H7 (cell line): Measurements from ENCODE around the gene COL9A3. TPM values are rescaled to one million over a fixed set of nuclear protein-coding genes. Genes with fewer than 3 reads are reported as not detected.

Experiments
- DNase-seq: peaks from one replicate; pipeline ENCODE4 v3.0.0; 2012
- H3K27me3 ChIP-seq: 2 replicates; pipeline ENCODE4 v1.6.0; 2011; ENCODE audit warnings: mild to moderate bottlenecking, low read length; ENCODE audit not compliant: control insufficient read depth, insufficient read depth
- H3K36me3 ChIP-seq: replicated peaks from 2 replicates; pipeline ENCODE4 v1.5.1; 2011; ENCODE audit warnings: low read length; ENCODE audit not compliant: control insufficient read depth, insufficient read depth
- H3K4me3 ChIP-seq: 2 replicates; pipeline ENCODE4 v1.5.1; 2011; ENCODE audit warnings: low read depth, mild to moderate bottlenecking, control low read depth, low read length, moderate library complexity; ENCODE audit not compliant: insufficient read depth
- total RNA-seq: library from RNA; depleted of rRNA; stranded (reverse); fragments of >200 nt; shearing (Covaris generic); gene quantifications from 2 replicates; pipeline ENCODE4 v1.2.3, GENCODE V29; 2014

The COL9A3 gene
- total RNA-seq, 1 experiment from 2014 or later, result 139 TPM

DNA sequence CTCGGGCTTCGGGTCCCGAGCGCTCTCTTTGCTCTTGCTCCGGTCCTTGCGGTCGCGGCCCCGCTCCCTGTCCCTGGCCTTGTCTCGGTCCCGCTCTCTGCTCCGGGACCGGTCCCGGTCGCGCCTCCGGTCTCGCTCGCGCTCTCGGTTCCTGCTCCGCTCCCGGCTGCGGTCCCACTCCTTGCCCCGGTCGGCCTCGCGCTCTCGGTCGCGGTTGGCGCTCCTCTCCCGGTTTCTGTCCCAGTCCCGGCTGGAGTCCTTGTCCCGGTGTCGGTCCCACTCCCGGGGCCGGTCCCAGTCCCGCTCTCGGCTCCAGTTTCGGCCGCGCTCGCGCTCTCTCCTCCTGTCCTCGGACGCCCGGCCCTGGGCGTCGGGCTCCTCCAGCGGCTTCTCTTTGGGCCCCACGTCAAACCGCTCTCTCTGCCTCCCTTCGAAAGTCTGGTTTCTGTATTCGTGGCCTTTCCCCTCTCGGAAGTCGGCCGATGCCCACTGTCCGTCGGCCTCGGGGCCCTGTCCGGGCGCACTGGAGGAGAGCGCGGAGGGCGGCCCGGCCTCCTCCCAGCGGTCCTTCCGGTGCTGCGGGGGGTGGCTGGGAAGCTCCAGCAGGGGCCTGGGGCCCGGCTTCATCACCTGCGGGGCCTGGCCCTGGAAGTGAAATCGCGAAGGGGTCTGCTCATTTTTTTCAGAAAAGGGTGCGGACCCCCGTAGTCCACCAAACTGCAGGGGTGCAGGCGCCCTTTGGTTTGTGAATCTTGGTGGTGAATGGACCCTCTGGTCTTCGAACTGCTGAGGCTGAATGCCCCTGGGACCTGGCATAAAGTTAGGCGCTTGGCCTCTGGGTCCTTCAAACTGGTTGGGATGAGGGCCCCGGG, 62.7 kb downstream of the COL9A3 start:
- DNase-seq, result peak; percentile 85
- H3K27me3 ChIP-seq, result no peaks in the 10 kb centered on the region
- no peaks in the 10 kb centered on the region; the same call in 1 of the 2 replicates for H3K36me3 ChIP-seq
- peak overlapping the region; percentile 16 for H3K4me3 ChIP-seq

DNA sequence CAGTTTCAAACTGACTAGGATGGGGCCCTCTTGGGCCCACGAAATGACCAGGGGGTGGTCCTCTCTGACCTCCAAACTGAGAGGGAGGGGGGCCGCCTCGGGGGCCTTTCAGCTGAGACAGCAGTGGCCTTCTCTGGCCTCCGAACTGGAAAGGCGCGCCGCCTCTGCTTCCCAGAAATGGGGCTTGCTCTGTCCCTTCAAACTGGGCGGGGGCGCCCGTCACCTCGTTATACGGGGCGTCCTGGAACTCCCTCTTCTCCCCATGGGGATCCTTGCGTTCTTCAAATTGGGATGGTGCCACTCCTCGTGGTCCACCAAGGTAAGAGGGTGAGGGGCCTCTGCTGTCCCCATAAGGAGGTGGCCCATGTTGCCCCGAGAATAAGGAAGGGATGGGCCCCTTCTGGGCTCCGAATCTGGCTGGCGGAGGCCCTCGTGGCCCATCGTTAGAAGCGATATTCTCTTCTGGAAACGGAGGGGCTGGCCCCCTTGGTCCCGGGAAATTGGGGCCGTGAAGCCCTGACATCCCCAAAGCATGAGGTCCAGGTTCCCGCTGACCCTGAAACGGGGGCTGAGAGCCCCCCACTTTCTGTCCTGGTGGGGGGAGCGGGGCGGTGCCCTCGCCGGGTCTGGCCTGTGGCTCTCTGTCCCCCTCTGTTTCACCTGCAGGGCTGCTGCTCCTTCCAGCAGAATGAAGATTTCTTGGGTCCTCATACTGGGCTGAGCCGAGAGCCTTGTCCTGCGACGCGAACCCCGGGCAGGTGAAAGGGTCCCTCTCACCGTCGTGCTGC, 63.5 kb downstream of the COL9A3 start:
- peak; percentile 66 for DNase-seq
- H3K27me3 ChIP-seq, result no peaks in the 10 kb centered on the region
- no peaks in the 10 kb centered on the region; the same call in 1 of the 2 replicates for H3K36me3 ChIP-seq
- H3K4me3 ChIP-seq, result no peak overlapping the region

DNA sequence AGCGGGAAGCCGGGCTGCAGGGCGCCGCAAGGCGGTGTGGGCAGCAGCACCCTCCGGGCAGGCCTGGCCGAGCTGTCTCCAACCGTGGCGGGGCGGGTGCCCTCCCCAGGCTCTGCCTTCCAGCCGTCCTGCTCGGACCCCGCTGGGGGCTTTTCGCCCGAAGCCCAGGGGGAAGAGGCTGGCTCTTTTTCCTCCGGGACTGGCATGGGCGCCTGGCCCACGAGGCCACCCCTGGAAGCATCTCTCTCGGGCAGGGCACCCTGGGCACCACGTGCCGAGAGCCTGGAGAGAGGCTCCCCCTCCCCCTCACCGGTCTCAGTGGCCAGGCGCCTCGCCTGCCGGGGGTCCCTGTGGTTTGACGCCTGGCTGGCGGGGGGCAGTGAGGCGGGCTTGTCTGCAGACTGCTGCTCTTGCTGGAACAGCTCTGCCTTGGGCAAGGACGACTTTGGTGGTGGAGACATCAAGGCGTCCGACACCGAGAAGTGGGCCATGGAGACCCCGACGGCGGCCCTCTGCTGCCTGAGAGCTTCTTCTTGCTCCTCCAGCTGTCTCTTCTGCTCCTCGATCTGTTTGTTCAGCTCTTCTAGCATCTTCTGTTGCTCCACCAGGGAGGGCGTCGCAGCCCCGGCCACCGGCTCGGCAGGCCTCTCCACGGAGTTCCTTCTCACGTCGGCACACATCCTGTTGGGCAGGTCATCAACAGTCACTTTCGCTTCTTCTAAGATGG, 64.2 kb downstream of the COL9A3 start:
- no peak overlapping the region for H3K4me3 ChIP-seq
- no peaks in the 10 kb centered on the region; the same call in 1 of the 2 replicates for H3K36me3 ChIP-seq
- H3K27me3 ChIP-seq, result no peaks in the 10 kb centered on the region
- DNase-seq, result peak; percentile 62

DNA sequence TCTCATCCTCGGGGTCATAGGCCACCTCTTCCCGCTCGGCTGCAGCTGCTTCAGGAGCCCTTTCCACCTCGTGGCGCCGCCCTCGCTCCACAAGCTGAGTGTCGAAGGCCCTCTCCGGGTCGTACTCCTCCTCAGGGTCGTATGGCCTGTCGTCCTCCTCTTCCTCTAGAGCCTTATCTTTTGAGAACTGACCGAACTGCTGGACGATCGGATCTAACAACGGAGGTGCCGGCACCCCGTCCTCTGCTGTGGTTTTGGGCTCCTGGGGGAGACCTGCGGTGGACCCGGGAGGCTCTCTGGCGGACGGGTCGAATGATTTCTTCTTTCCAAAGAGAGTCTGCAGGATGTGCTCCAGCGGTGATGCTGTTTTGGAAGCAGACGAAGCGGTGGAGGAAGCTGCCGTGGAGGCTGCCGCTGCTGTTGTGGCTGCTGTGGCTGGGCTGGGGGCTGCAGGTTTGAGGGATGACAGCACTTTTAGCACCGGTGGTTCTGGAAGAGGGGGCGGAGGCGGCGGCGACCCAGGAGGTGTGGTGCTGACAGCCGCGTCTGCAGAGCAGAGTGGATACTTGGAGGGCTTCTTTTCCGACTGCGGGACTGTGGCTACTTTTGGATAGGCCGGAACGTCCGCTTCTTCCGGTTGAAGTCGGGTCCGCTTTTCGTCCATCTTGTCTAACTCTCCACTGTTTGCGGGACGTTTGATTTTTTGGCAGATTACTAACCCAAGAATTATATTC, 65.0 kb downstream of the COL9A3 start:
- Histone ChIP-seq H3K4me3 (no peak overlapping the region), H3K27me3 (no peaks in the 10 kb centered on the region), H3K36me3 (no peaks in the 10 kb centered on the region; the same call in 1 of the 2 replicates)
- DNase-seq, result peak; percentile 48

DNA sequence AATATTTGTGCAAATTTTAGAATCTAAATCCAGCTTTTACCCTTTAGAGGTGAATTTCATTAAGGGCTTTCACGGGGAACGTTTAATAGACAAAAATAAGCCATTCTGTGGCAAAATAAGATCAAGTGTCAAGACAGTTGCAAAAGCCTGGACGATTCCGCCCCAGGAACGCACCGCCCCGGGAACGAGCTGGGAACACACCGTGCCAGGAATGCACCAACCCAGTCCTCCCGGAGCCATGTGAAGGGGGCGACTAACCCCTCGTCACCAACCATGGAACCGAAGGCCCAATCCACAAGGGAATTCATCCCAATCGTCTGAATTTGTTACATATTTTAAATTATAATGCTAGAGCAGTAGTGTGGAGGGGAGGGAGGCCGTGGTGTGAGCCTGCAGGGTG, 65.6 kb downstream of the COL9A3 start:
- Histone ChIP-seq H3K4me3 (no peak overlapping the region), H3K36me3 (peaks cover under 1% of the 10 kb centered on the region; the same call in 1 of the 2 replicates), H3K27me3 (no peaks in the 10 kb centered on the region)
- peak; percentile 48 for DNase-seq

DNA sequence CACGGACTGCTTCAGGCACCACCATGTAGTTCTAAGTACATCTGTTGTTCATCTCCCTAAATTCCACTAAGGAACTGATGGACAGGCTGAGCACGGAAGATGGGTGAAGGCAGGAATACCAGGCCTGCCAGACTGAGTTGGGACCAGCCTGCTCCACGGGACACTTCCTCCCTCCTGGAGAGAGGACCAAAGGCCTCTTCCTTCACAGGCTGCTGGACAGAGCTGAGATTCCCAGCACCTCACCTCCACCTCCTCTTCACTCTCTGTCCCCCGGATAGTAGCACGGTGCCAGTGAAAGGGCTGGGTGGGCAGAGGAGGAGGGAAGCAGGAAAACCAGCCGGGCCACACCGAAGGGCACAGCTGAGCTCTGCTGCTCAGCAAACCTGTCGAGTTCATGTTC, 67.7 kb downstream of the COL9A3 start:
- H3K27me3 ChIP-seq, result no peaks in the 10 kb centered on the region
- peak; percentile 61 for DNase-seq
- peaks cover 9% of the 10 kb centered on the region for H3K36me3 ChIP-seq
- H3K4me3 ChIP-seq, result no peak overlapping the region

DNA sequence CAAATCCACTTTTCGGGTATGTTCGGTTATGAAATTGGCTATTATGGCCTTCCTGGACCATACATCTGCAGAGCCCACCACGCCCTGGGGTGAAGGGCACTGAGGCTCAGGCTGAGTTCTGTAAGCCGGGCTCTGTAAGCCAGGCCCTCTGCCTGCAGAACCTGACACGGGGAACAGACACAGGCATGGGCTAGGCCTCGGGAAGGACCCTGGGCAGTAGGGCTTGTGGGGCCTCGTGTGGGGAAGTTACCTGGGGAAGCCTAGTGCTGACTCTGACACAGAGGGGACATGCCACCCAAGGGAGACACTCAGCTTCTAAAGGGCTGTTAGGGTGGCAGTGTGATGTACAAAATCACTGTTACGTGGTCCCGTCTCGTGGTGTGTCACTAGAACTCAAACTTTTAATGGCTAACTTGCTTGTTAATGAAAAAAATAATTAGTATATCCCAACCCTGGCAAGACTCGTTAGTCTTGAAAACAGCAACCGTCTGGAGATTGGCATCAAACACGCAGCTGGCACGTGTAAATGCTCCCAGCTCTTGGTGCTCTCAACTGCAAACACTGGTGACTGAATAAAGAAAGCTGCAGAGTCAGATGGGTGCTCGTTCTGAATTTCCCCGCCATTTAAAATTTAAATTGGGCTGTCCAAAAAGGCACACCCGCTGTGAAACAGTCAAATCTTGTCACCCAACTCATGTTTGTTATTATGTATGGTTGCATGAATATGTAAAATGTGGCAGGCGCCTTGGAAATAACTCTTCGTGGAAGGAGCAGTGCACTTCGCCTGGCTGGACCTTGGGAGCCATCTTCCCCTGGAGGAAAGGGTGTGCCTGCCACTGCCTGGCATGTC, 68.4 kb downstream of the COL9A3 start:
- peak; percentile 53 for DNase-seq
- no peak overlapping the region for H3K4me3 ChIP-seq

DNA sequence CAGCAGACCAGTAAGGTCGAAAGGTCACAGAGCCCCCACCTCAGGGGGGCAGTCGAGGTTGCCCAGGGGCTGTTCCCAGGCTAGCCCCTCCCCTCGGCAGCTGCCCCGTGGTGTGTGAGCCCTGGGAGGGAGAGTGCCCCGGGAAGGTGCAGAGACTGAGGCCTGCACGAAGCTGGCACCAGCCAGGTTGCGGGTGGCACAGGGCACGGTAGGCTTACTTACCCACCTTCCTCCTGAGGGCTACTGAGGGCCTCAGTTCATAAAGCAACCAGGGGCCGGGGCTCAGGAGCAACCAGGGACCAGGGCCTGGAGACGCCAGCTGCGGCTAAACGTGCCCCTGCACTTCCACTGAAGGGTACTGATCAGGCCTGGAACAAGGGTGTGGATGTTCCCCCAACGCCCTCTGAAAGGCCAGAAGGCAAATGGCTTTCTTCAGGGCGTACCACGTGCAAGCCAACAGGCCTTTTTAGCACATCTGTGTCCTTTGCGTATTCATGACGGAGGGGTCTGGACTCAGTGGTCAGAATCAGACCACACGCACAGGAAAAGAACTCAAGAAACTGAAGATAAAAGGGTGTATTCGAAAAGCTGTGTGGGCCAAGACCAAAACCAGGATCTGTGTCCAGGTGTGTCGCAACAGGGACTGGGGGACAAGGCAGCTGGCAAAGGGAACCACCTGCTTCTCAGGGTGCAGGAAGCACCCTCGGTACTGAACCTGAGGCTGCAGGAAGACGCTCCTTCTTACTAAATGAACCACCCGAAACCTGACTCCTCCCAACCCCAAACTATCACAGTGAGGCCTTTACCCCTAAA, 69.3 kb downstream of the COL9A3 start:
- Histone ChIP-seq H3K27me3 (no peaks in the 10 kb centered on the region), H3K4me3 (no peak overlapping the region), H3K36me3 (peaks cover 21% of the 10 kb centered on the region)
- peak; percentile 75 for DNase-seq

More for the DNA sequence above, 68.4 kb downstream of the COL9A3 start:
- Histone ChIP-seq H3K36me3 (peaks cover 15% of the 10 kb centered on the region), H3K27me3 (no peaks in the 10 kb centered on the region)

DNA sequence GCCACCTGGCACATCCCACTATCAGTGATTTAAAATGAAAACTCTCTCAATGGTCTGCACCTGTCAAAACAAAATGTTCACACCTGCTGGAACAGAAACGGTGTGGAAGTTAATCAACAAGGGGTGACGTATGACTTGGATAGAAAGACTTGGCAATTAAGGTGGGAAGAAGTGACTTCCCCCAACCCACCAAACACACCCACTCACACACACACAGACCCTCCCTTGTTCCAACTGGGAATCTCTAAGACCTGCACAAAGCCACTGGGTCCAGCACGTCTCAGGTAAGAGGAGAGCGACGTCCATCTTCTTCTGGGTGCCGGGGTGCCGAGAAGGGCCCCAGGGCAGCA, 69.8 kb downstream of the COL9A3 start:
- H3K36me3 ChIP-seq, result peaks cover 24% of the 10 kb centered on the region

DNA sequence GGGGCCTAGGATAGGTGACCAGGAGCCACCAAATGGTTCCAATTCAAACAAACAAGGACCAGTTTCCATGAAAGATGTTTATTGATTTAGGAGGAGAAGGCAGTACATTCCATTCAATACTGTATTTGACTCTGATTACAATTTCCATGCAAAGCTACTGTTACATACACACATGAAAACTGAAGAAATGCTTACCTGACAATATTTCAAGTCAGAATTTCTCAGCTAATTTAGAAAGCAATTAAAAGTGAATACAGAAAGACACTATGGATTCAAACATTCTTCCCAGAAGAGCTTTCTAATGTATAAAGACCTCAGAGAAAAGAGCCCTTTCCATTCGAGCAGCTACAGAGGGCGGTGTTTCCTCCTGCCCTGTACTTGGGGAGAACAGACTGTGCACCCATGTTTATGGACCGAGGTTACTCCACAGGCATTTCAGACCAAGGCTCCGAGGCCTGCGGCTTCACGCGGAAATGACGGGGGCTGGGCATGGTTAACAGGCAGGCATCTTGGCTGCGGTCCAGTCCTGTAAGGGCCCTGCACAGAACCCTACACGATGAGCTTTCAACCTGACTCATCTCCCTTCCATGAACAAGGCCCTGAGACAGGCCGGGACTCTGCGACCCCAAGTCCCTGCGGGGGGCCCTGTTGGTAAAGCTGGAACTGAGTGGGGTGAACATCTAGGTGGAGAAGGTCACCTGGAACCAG, 70.5 kb downstream of the COL9A3 start:
- Histone ChIP-seq H3K4me3 (no peak overlapping the region), H3K27me3 (no peaks in the 10 kb centered on the region), H3K36me3 (peaks cover 29% of the 10 kb centered on the region)
- no peak for DNase-seq

More for the DNA sequence above, 69.8 kb downstream of the COL9A3 start:
- Histone ChIP-seq H3K27me3 (no peaks in the 10 kb centered on the region), H3K4me3 (no peak overlapping the region)
- no peak for DNase-seq

DNA sequence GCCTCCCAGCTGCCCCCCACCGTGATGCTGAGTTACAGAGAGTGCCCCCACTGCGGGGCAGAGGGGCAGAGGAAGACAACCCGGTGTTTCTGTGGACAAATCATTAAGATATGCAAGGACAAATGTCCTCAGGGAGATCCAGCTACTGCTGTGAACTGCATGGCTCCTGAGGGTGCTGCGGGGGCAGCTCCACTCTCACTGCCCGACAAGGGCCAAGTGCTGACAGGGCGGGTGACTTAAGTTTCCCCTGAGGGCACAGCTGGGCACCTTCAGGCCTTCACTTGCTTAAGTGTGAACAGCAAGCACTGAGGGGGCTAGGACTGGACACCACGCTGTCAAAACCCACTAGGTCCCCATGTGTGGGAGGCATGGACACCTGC, 71.0 kb downstream of the COL9A3 start:
- Histone ChIP-seq H3K4me3 (no peak overlapping the region), H3K27me3 (no peaks in the 10 kb centered on the region), H3K36me3 (peaks cover 33% of the 10 kb centered on the region)
- DNase-seq, result no peak

DNA sequence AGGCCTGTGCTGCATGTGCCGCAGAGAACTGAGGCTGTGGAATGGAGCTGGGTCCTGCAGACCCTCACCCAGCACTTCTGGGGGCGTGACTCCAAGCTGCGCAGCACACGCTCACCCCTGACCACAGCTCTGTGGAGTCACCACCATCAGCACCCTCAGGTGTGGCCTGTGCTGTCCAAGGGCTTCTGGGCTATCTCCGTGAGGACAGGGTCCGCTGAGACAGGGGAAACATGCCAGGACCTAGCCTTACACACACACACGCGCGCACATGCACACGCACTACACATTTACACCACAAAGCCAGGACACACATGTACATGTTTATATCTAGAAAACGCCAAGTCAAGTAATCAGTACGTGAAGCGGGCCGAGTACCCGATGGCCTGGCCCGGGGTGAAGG, 71.6 kb downstream of the COL9A3 start:
- no peak overlapping the region for H3K4me3 ChIP-seq
- no peak for DNase-seq
- H3K27me3 ChIP-seq, result no peaks in the 10 kb centered on the region
- peaks cover 36% of the 10 kb centered on the region for H3K36me3 ChIP-seq
